GM12878 (cell line): ENCODE results near the gene ZNF423. TPM values are rescaled to one million over a fixed set of nuclear protein-coding genes. Genes with fewer than 3 reads are reported as not detected.

Source experiments
- ATAC-seq: fragments of 200-7000 bp; cut with Tn5 transposase; 3 replicates; pipeline ENCODE4 v1.9.1; 2020; ENCODE audit warnings: mild to moderate bottlenecking, moderate library complexity
- BruUV-seq: library from RNA; stranded (reverse); fragments of 400-500 nt; replicated peaks from 2 replicates; lab custom pipeline; 2021; lab: Mats Ljungman, UMichigan
- CTCF ChIA-PET: fragments of 300-600 bp; sonication (Branson Sonifier 250); formaldehyde crosslinking; extraction: SDS; loops from one replicate; lab custom pipeline; 2021; ENCODE audit warnings: inconsistent platforms; lab: Yijun Ruan, JAX
- POLR2A ChIA-PET: fragments of 350-600 bp; formaldehyde crosslinking; extraction: SDS; loops from one replicate; lab custom pipeline; 2021; ENCODE audit warnings: inconsistent platforms; lab: Charles Lee
- RAD21 ChIA-PET: fragments of 300-600 bp; sonication (Branson Sonifier 250); formaldehyde crosslinking; loops from one replicate; lab custom pipeline; 2023; ENCODE audit warnings: antibody characterized with exemption; ENCODE audit not compliant: unreplicated experiment; lab: Charles Lee
- SMC1A ChIA-PET: fragments of 300-600 bp; sonication (Branson Sonifier 250); formaldehyde crosslinking; loops from one replicate; lab custom pipeline; 2023; ENCODE audit not compliant: unreplicated experiment, uncharacterized antibody; lab: Charles Lee
- DNase-seq: peaks from one replicate; pipeline ENCODE4 v3.0.0-alpha.2; 2011; ENCODE audit warnings: low read depth, low spot score
- FAIRE-seq: peaks from 3 replicates; lab custom pipeline; 2011; peaks lifted over from hg19 to GRCh38; lab: Jason Lieb, UNC
- H2AFZ ChIP-seq: 2 replicates; pipeline ENCODE4 v1.6.0; 2011; ENCODE audit warnings: low read depth, low read length, control low read depth; ENCODE audit not compliant: control insufficient read depth
- H3K27ac ChIP-seq: 2 replicates; pipeline ENCODE4 v1.5.1; 2011; ENCODE audit warnings: control low read depth; ENCODE audit not compliant: control insufficient read depth, insufficient read depth
- H3K27me3 ChIP-seq, 2 experiments: replicated peaks in 1 of 2; 2 replicates each; pipeline versions ENCODE4 v1.6.0 to v1.6.1; 2011; ENCODE audit warnings: low read length in 1 of 2; ENCODE audit not compliant: control insufficient read depth in 2 of 2, insufficient read depth in 2 of 2
- H3K36me3 ChIP-seq, 2 experiments: 2 replicates each; pipeline ENCODE4 v1.5.1; 2011; ENCODE audit warnings: low read length in 1 of 2; ENCODE audit not compliant: control insufficient read depth in 2 of 2, insufficient read depth in 2 of 2
- H3K4me1 ChIP-seq: 2 replicates; pipeline ENCODE4 v1.6.1; 2011; ENCODE audit warnings: mild to moderate bottlenecking, low read length, moderate library complexity, mixed read lengths; ENCODE audit not compliant: control insufficient read depth, insufficient read depth
- H3K4me2 ChIP-seq: 2 replicates; pipeline ENCODE4 v1.6.0; 2011; ENCODE audit warnings: control low read depth; ENCODE audit not compliant: control insufficient read depth, insufficient read depth
- H3K4me3 ChIP-seq: fragments of 200-600 bp; sonication (generic); 2 replicates; pipeline ENCODE4 v1.5.1; 2016
- H3K79me2 ChIP-seq: 2 replicates; pipeline ENCODE4 v1.6.0; 2011; ENCODE audit warnings: low read length; ENCODE audit not compliant: control insufficient read depth, insufficient read depth
- H3K9ac ChIP-seq: 2 replicates; pipeline ENCODE4 v1.8.0; 2011; ENCODE audit warnings: low read length, control low read depth, mixed read lengths; ENCODE audit not compliant: control insufficient read depth, insufficient read depth
- H3K9me3 ChIP-seq: replicated peaks from 3 replicates; pipeline ENCODE4 v1.5.1; 2011; ENCODE audit warnings: mild to moderate bottlenecking, low read length; ENCODE audit not compliant: control insufficient read depth, insufficient read depth
- H4K20me1 ChIP-seq: 2 replicates; pipeline ENCODE4 v1.6.0; 2011; ENCODE audit not compliant: control insufficient read depth, insufficient read depth
- CREM ChIP-seq: IDR thresholded peaks from 2 replicates; pipeline ENCODE4 v1.6.1; 2014; ENCODE audit warnings: antibody characterized with exemption, low read depth
- FOS ChIP-seq: IDR thresholded peaks from 3 replicates; pipeline ENCODE4 v1.6.1; 2011; ENCODE audit warnings: borderline replicate concordance; ENCODE audit not compliant: insufficient read length; ENCODE audit errors: extremely low read depth
- NR2C2 ChIP-seq: IDR thresholded peaks from 2 replicates; pipeline ENCODE4 v1.6.1; 2011; ENCODE audit warnings: borderline replicate concordance, low read depth; ENCODE audit not compliant: control insufficient read depth, insufficient read length
- WGBS: methylation state at CpG from one replicate; pipeline ENCODE4 v1.1.6; 2016; ENCODE audit warnings: low lambda C conversion rate; ENCODE audit not compliant: insufficient replicate concordance, insufficient coverage; ENCODE audit errors: missing lambda C conversion rate; 5-methylcytosine and 5-hydroxymethylcytosine counted together
- in situ Hi-C: fragments of 300-500 bp; cut with MboI; formaldehyde crosslinking; loops from 9 replicates; pipeline ENCODE4 v1.14.3; 2018; ENCODE audit warnings: mixed read lengths
- intact Hi-C: fragments of 100-400 bp; cut with micrococcal nuclease; formaldehyde crosslinking; loops from one replicate; pipeline ENCODE4 v1.14.2; 2022; ENCODE audit not compliant: unreplicated experiment
- polyA plus RNA-seq, 11 experiments: library from polyadenylated mRNA; depleted of rRNA in 4 of 11; unstranded in 6 of 11; stranded (reverse) in 5 of 11; fragments of >200 nt; fragmentation: Nextera tagmentation in 4 of 11; fragmentation: Illumina TruSeq in 1 of 11; extraction: Ambion mirVana in 4 of 11; extraction: Trizol in 1 of 11; gene quantifications; 1 replicate in 1 of 11; 2 replicates in 10 of 11; pipeline versions ENCODE4 v1.2.1 to v1.2.3, GENCODE V29; 2011 to 2016; ENCODE audit warnings: inconsistent platforms in 2 of 11, missing spikeins in 2 of 11, low read depth in 1 of 11
- total RNA-seq, 4 experiments: library from RNA; depleted of rRNA in 3 of 4; stranded (reverse); fragments of >200 nt in 3 of 4; fragmentation: Illumina TruSeq in 1 of 4; extraction: Trizol in 1 of 4; gene quantifications; 2 replicates each; pipeline versions ENCODE4 v1.2.1 to v1.2.3, GENCODE V29; 2013 to 2021
- TF ChIP-seq, protein P1 (sequence below): fragments of 150-350 bp; IDR thresholded peaks from 2 replicates; pipeline ENCODE4 v1.6.1; 2014; ENCODE audit warnings: mild to moderate bottlenecking, low read depth, low read length
- TF ChIP-seq, protein P2 (sequence below): fragments of 450-650 bp; IDR thresholded peaks from 2 replicates; pipeline ENCODE4 v1.6.1; 2017; ENCODE audit warnings: mild to moderate bottlenecking, low read depth, inconsistent platforms; ENCODE audit not compliant: poor library complexity, severe bottlenecking

Gene ZNF423
- total and polyA plus RNA-seq, 10 of the 15 experiments (the other 5 are each of a cell fraction or from before 2014, with no cell fraction given): 0.03 to 0.64 (median 0.10) TPM

DNA sequence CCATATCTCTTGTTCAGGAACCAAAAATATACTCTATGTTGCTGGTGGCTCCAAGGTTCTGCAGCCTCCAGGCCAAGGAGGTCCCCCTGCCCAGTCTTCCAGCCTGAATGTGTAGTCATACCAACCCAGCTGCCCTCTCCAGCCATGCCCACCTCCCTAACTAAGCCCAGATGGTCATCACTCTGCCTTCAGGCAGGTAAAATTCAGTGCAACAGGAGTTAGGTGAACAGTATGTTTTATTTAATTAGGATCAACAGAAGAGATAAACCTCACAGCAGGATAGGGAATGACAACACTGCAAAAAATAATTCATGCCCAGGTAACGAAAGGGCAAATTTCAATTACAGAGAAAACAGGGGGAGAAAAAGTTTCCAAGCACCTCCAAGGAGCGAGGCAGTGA, 9.1 kb downstream of the ZNF423 start:
- Histone ChIP-seq H3K4me1 (no peaks in the 10 kb centered on the region), H3K9me3 (no peaks in the 10 kb centered on the region), H3K4me2 (no peak overlapping the region), H3K79me2 (no peaks in the 10 kb centered on the region), H3K9ac (no peak overlapping the region), H4K20me1 (no peaks in the 10 kb centered on the region), H3K27me3 (peaks cover 3 to 10% of the 10 kb centered on the region in 2 experiments; a peak in 3 of 4 replicates), H3K27ac (no peak overlapping the region), H3K36me3 (no peaks in the 10 kb centered on the region), H2AFZ (no peak overlapping the region), H3K4me3 (no peak overlapping the region)
- intact Hi-C loops: no loop called here
- CTCF ChIA-PET: interaction anchor here (0.6 kb wide), 2 partner anchors 44 to 254 kb away, joined by 3 read pairs; no protein-coding TSS in a partner anchor
- RAD21 ChIA-PET: no interaction called here
- ATAC-seq (no peak), DNase-seq (no peak), FAIRE-seq (no peak)
- TF ChIP-seq, protein P1, sequence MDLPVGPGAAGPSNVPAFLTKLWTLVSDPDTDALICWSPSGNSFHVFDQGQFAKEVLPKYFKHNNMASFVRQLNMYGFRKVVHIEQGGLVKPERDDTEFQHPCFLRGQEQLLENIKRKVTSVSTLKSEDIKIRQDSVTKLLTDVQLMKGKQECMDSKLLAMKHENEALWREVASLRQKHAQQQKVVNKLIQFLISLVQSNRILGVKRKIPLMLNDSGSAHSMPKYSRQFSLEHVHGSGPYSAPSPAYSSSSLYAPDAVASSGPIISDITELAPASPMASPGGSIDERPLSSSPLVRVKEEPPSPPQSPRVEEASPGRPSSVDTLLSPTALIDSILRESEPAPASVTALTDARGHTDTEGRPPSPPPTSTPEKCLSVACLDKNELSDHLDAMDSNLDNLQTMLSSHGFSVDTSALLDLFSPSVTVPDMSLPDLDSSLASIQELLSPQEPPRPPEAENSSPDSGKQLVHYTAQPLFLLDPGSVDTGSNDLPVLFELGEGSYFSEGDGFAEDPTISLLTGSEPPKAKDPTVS: no peak
- TF ChIP-seq, protein P2, sequence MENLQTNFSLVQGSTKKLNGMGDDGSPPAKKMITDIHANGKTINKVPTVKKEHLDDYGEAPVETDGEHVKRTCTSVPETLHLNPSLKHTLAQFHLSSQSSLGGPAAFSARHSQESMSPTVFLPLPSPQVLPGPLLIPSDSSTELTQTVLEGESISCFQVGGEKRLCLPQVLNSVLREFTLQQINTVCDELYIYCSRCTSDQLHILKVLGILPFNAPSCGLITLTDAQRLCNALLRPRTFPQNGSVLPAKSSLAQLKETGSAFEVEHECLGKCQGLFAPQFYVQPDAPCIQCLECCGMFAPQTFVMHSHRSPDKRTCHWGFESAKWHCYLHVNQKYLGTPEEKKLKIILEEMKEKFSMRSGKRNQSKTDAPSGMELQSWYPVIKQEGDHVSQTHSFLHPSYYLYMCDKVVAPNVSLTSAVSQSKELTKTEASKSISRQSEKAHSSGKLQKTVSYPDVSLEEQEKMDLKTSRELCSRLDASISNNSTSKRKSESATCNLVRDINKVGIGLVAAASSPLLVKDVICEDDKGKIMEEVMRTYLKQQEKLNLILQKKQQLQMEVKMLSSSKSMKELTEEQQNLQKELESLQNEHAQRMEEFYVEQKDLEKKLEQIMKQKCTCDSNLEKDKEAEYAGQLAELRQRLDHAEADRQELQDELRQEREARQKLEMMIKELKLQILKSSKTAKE: no peak
- TF ChIP-seq CREM (no peak), FOS (no peak), NR2C2 (no peak)
- 0% methylated on average over 2 of the region's 2 CpGs for WGBS
- no TSS peak for BruUV-seq
- SMC1A ChIA-PET: no interaction called here
- in situ Hi-C loops: no loop called here
- POLR2A ChIA-PET: no interaction called here
